Endothelial cell of umbilical vein (primary cell): ENCODE data around the gene LRRC37B. TPM values are rescaled to one million over a fixed set of nuclear protein-coding genes. Genes with fewer than 3 reads are reported as not detected.

Source experiments
- BruUV-seq: library from RNA; stranded (reverse); fragments of 400-500 nt; replicated peaks from 2 replicates; lab custom pipeline; 2021; lab: Mats Ljungman, UMichigan
- CTCF ChIA-PET: fragments of 300-600, 350-600 bp; sonication (Branson Sonifier 250); formaldehyde crosslinking; loops from one replicate; lab custom pipeline; 2021; ENCODE audit warnings: antibody characterized with exemption, inconsistent platforms; lab: Charles Lee
- POLR2A ChIA-PET: fragments of 300-600, 350-600 bp; sonication (Branson Sonifier 250); formaldehyde crosslinking; loops from one replicate; lab custom pipeline; 2021; ENCODE audit warnings: antibody characterized with exemption, inconsistent platforms; lab: Charles Lee
- DNase-seq: peaks from one replicate; pipeline ENCODE4 v3.0.0-alpha.2; 2011; ENCODE audit warnings: low read depth, low spot score
- FAIRE-seq: peaks from 2 replicates; lab custom pipeline; 2011; peaks lifted over from hg19 to GRCh38; lab: Jason Lieb, UNC
- H2AFZ ChIP-seq: 2 replicates; pipeline ENCODE4 v1.6.0; 2012; ENCODE audit warnings: low read depth, low read length, control low read depth, inconsistent platforms
- H3K27ac ChIP-seq: 2 replicates; pipeline ENCODE4 v1.5.1; 2011; ENCODE audit warnings: low read depth, mild to moderate bottlenecking, control low read depth, low read length, moderate library complexity; ENCODE audit not compliant: insufficient read depth
- H3K27me3 ChIP-seq, 2 experiments: 2 replicates each; pipeline versions ENCODE4 v1.6.0 to v1.6.1; 2011; ENCODE audit warnings: low read length in 2 of 2, mixed read lengths in 1 of 2; ENCODE audit not compliant: control insufficient read depth in 2 of 2, insufficient read depth in 2 of 2
- H3K36me3 ChIP-seq, 2 experiments: 2 replicates in 1 of 2; 3 replicates in 1 of 2; pipeline ENCODE4 v1.5.1; 2011; ENCODE audit warnings: low read length in 2 of 2, mild to moderate bottlenecking in 1 of 2, moderate library complexity in 1 of 2; ENCODE audit not compliant: control insufficient read depth in 2 of 2, insufficient read depth in 2 of 2; ENCODE audit errors: extremely low read depth in 1 of 2
- H3K4me1 ChIP-seq: 3 replicates; pipeline ENCODE4 v1.5.1; 2011; ENCODE audit warnings: mild to moderate bottlenecking, low read length; ENCODE audit not compliant: control insufficient read depth, insufficient read depth; ENCODE audit errors: extremely low read depth
- H3K4me2 ChIP-seq: 2 replicates; pipeline ENCODE4 v1.6.1; 2011; ENCODE audit warnings: low read length, control low read depth, mixed read lengths; ENCODE audit not compliant: insufficient read depth
- H3K4me3 ChIP-seq, 3 experiments: fragments of 200-600 bp in 1 of 3; sonication (generic), shearing (Covaris generic) in 1 of 3; replicated peaks in 1 of 3; 2 replicates each; pipeline ENCODE4 v1.5.1; 2011 to 2016; ENCODE audit warnings: control low read depth in 3 of 3, low read length in 3 of 3, mild to moderate bottlenecking in 2 of 3, inconsistent platforms in 1 of 3, low read depth in 1 of 3, moderate library complexity in 1 of 3; ENCODE audit not compliant: insufficient read depth in 1 of 3
- H3K79me2 ChIP-seq: 2 replicates; pipeline ENCODE4 v1.6.0; 2012; ENCODE audit warnings: low read length, inconsistent platforms; ENCODE audit not compliant: control insufficient read depth, insufficient read depth
- H3K9ac ChIP-seq: replicated peaks from 2 replicates; pipeline ENCODE3; 2011; ENCODE audit warnings: low read length, control low read depth; ENCODE audit not compliant: insufficient read depth; ENCODE audit errors: extremely low read depth
- H3K9me1 ChIP-seq: replicated peaks from 3 replicates; pipeline ENCODE4 v1.6.0; 2011; ENCODE audit warnings: mild to moderate bottlenecking, low read length; ENCODE audit not compliant: control insufficient read depth, insufficient read depth; ENCODE audit errors: extremely low read depth
- H3K9me3 ChIP-seq: replicated peaks from 2 replicates; pipeline ENCODE4 v1.5.1; 2012; ENCODE audit warnings: low read length, inconsistent platforms; ENCODE audit not compliant: control insufficient read depth, insufficient read depth
- H4K20me1 ChIP-seq: replicated peaks from 2 replicates; pipeline ENCODE3; 2011; ENCODE audit warnings: mild to moderate bottlenecking, low read length; ENCODE audit not compliant: control insufficient read depth, insufficient read depth; ENCODE audit errors: extremely low read depth
- EZH2 ChIP-seq: IDR thresholded peaks from 2 replicates; pipeline ENCODE4 v1.6.1; 2012; ENCODE audit warnings: borderline replicate concordance, low read depth, mild to moderate bottlenecking, moderate library complexity, low read length, inconsistent platforms; ENCODE audit not compliant: severe bottlenecking
- POLR2AphosphoS5 ChIP-seq: IDR thresholded peaks from 2 replicates; pipeline ENCODE4 v1.6.1; 2012; ENCODE audit warnings: low read depth, mild to moderate bottlenecking, control low read depth, low read length, moderate library complexity; ENCODE audit not compliant: insufficient read depth
- dilution Hi-C: fragments of 300-500 bp; cut with MboI; formaldehyde crosslinking; loops from one replicate; pipeline ENCODE4 v1.15.0; 2019; ENCODE audit warnings: low sequenced_read_pairs; ENCODE audit not compliant: extremely low pct_ligation_motif_present
- intact Hi-C: fragments of 100-400 bp; cut with micrococcal nuclease; formaldehyde crosslinking; loops from one replicate; pipeline ENCODE4 v1.10.0; 2022
- polyA plus RNA-seq, 4 experiments: library from polyadenylated mRNA; depleted of rRNA in 3 of 4; stranded (reverse) in 3 of 4; unstranded in 1 of 4; fragments of >200 nt; gene quantifications; 2 replicates each; pipeline versions ENCODE4 v1.2.1 to v1.2.3, GENCODE V29; 2011 to 2012; ENCODE audit warnings: missing spikeins in 1 of 4
- total RNA-seq: library from RNA; stranded (reverse); gene quantifications from 2 replicates; pipeline ENCODE4 v1.2.3, GENCODE V29; 2021

LRRC37B gene
- total and polyA plus RNA-seq, 2 donors (not counting 3 experiments of a cell fraction or from before 2014, with no cell fraction given) = 12.9 to 22.5 TPM

DNA sequence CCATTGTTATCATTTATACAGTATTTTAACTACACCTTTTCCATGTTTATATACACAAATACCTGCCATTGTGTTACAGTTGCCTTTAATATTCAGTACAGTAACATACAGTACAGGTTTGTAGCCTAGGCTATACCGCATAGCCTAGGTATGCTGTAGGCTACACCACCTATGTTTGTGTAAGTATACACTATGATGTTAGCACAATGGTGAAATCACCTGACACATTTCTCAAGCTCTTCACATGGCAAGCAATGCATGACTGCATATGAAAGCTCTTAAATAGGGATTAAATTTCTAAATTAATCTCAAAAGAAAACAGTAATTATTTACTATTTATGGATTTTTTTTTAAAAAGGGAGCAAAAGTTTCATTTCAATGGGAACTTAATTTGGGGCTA, 12.0 kb downstream of the LRRC37B start:
- H3K79me2 ChIP-seq = no peaks in the 10 kb centered on the region
- no peak overlapping the region for H3K9ac ChIP-seq
- CTCF ChIA-PET = interaction anchor here (1.9 to 2.5 kb wide), 2 partner anchors 12 to 120 kb away, joined by 6 to 18 read pairs; partner anchors contain the start of gene LRRC37B
- no peak for TF ChIP-seq EZH2
- DNase-seq = no peak
- dilution Hi-C loops (no loop called here), intact Hi-C loops (no loop called here)
- POLR2A ChIA-PET = no interaction called here
- no peak for FAIRE-seq
- no peaks in the 10 kb centered on the region for H3K27me3 ChIP-seq
- H4K20me1 ChIP-seq = no peaks in the 10 kb centered on the region
- no peaks in the 10 kb centered on the region for H3K9me3 ChIP-seq
- no peak overlapping the region for H3K4me3 ChIP-seq
- H3K27ac ChIP-seq = no peak overlapping the region
- H2AFZ ChIP-seq = no peak overlapping the region
- H3K36me3 ChIP-seq = no peaks in the 10 kb centered on the region
- no peaks in the 10 kb centered on the region for H3K4me1 ChIP-seq
- BruUV-seq = no TSS peak
- no peaks in the 10 kb centered on the region for H3K9me1 ChIP-seq
- H3K4me2 ChIP-seq = no peak overlapping the region

GRCh38 chr17:32020943-32021614, 13.9 kb downstream of the LRRC37B start:
- dilution Hi-C loops = no loop called here
- Histone ChIP-seq H3K4me1 (no peaks in the 10 kb centered on the region), H4K20me1 (no peaks in the 10 kb centered on the region), H3K27me3 (no peaks in the 10 kb centered on the region), H3K9me1 (no peaks in the 10 kb centered on the region), H3K9ac (no peak overlapping the region), H3K36me3 (no peaks in the 10 kb centered on the region), H3K27ac (no peak overlapping the region), H3K4me3 (no peak overlapping the region), H3K9me3 (no peaks in the 10 kb centered on the region), H3K79me2 (no peaks in the 10 kb centered on the region), H3K4me2 (no peak overlapping the region), H2AFZ (no peak overlapping the region)
- TF ChIP-seq POLR2AphosphoS5 = no peak
- intact Hi-C loops = no loop called here
- FAIRE-seq (no peak), DNase-seq (no peak)
- ChIA-PET POLR2A (interaction anchor here (0.7 kb wide), 1 partner anchor 147 kb away, joined by 3 read pairs; no protein-coding TSS in a partner anchor), CTCF (no interaction called here)
- BruUV-seq = no TSS peak
